PC-9 (cell line): ENCODE measurements around the gene FBXL5. TPM values are rescaled to one million over a fixed set of nuclear protein-coding genes. Genes with fewer than 3 reads are reported as not detected.
A peak's percentile ranks its signal among the peaks of the same experiment; 100 is the strongest.

Source experiments
- BruUV-seq: library from RNA; stranded (reverse); fragments of 400-500 nt; replicated peaks from 2 replicates; lab custom pipeline; 2021; lab: Mats Ljungman, UMichigan
- CTCF ChIA-PET: fragments of 300-600 bp; sonication (Branson Sonifier 250); formaldehyde crosslinking; loops from one replicate; lab custom pipeline; 2022; ENCODE audit warnings: antibody characterized with exemption; lab: Charles Lee
- POLR2A ChIA-PET: fragments of 300-600 bp; sonication (Branson Sonifier 250); formaldehyde crosslinking; loops from one replicate; lab custom pipeline; 2022; ENCODE audit warnings: antibody characterized with exemption; ENCODE audit not compliant: unreplicated experiment; lab: Charles Lee
- DNase-seq, 2 experiments: peaks; one replicate each; pipeline versions ENCODE4 v3.0.0 to v3.0.0-alpha.2; 2015 to 2022; ENCODE audit warnings: mixed read lengths in 1 of 2
- H2AFZ ChIP-seq: fragments of 200-600 bp; sonication (generic); 2 replicates; pipeline ENCODE4 v1.8.1; 2017; ENCODE audit warnings: antibody characterized with exemption
- H3F3A ChIP-seq: fragments of 200-600 bp; sonication (generic); 2 replicates; pipeline ENCODE4 v1.8.1; 2017; ENCODE audit warnings: antibody characterized with exemption, mild to moderate bottlenecking, low read depth; ENCODE audit not compliant: insufficient read depth
- H3K27ac ChIP-seq: fragments of 200-600 bp; sonication (generic); 2 replicates; pipeline ENCODE4 v1.6.1; 2016; ENCODE audit warnings: mixed run types
- H3K27me3 ChIP-seq: fragments of 200-600 bp; sonication (generic); 2 replicates; pipeline ENCODE4 v1.6.1; 2016; ENCODE audit warnings: low read depth, mixed run types; ENCODE audit not compliant: insufficient read depth
- H3K36me3 ChIP-seq: fragments of 200-600 bp; sonication (generic); 2 replicates; pipeline ENCODE4 v1.6.1; 2016; ENCODE audit warnings: low read depth, mixed run types
- H3K4me1 ChIP-seq: fragments of 200-600 bp; sonication (generic); replicated peaks from 2 replicates; pipeline ENCODE4 v1.6.1; 2016; ENCODE audit warnings: mixed run types; ENCODE audit not compliant: insufficient read depth
- H3K4me2 ChIP-seq: fragments of 200-600 bp; sonication (generic); 2 replicates; pipeline ENCODE4 v1.6.1; 2017; ENCODE audit warnings: mixed run types
- H3K4me3 ChIP-seq: fragments of 200-600 bp; sonication (generic); 2 replicates; pipeline ENCODE4 v1.6.1; 2016; ENCODE audit warnings: mixed run types
- H3K79me2 ChIP-seq: fragments of 200-600 bp; sonication (generic); 2 replicates; pipeline ENCODE4 v1.6.1; 2017; ENCODE audit warnings: low read depth, mixed run types
- H3K9me2 ChIP-seq: fragments of 200-600 bp; sonication (generic); 2 replicates; pipeline ENCODE4 v1.8.1; 2017; ENCODE audit warnings: mild to moderate bottlenecking; ENCODE audit not compliant: insufficient read depth
- H3K9me3 ChIP-seq: fragments of 200-600 bp; sonication (generic); 2 replicates; pipeline ENCODE4 v1.8.1; 2016; ENCODE audit warnings: low read depth; ENCODE audit not compliant: insufficient read depth
- H4K20me1 ChIP-seq: fragments of 200-600 bp; sonication (generic); 2 replicates; pipeline ENCODE4 v1.8.1; 2017; ENCODE audit not compliant: insufficient read depth
- EZH2 ChIP-seq: fragments of 200-600 bp; sonication (generic); IDR thresholded peaks from 2 replicates; pipeline ENCODE4 v1.8.0; 2017; ENCODE audit warnings: antibody characterized with exemption, low read depth
- intact Hi-C: fragments of 100-400 bp; cut with micrococcal nuclease; formaldehyde crosslinking; loops from one replicate; pipeline ENCODE4 v1.10.0; 2022; ENCODE audit not compliant: unreplicated experiment
- total RNA-seq: library from RNA; stranded (reverse); gene quantifications from 2 replicates; pipeline ENCODE4 v1.2.3, GENCODE V29; 2021
- TF ChIP-seq, protein P1 (sequence below): fragments of 200-600 bp; sonication (generic); conservative IDR thresholded peaks from 2 replicates; pipeline ENCODE4 v1.6.1; 2017; ENCODE audit warnings: mixed run types, antibody characterized with exemption, mild to moderate bottlenecking, moderate library complexity

Gene FBXL5
- total RNA-seq, 1 experiment from 2014 or later, result 40.7 TPM

DNA sequence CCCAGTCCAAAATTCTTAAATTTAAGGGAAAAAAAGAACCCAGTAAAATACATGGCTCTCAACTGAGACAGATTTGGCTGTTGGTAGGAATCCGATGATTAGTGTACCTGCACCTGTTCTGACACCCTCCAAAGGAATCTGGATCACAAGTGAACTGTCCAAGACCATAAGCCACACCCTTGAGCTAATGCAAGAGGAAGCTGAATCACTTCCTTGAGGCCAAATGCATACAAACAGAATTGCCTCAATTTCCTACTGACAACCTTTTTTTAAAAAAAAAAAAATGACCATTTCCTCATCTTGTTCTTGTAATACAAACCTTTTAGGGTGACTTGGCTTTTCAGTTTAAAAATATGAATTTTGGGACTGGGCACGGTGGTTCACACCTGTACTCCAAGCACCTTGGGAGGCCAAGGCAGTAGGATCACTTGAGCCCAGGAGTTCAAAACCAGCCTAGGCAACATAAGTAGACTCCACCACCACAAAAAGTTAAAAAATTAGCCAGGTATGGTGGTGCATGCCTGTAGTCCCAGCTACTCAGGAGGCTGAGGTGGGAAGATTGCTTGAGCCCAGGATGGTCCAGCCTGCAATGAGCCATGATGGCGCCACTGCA lies 10.7 kb upstream of the FBXL5 start:
- H3K27ac ChIP-seq, result peak overlapping the region; percentile 96
- H3K4me3 ChIP-seq, result no peak overlapping the region
- H2AFZ ChIP-seq, result no peak overlapping the region
- no peaks in the 10 kb centered on the region for H4K20me1 ChIP-seq
- peaks cover 18% of the 10 kb centered on the region for H3F3A ChIP-seq
- no peaks in the 10 kb centered on the region for H3K9me2 ChIP-seq
- ChIA-PET POLR2A (interaction anchor here (0.6 to 0.9 kb wide), 5 partner anchors 9 to 1984 kb away, joined by 3 to 18 read pairs (median 6); no protein-coding TSS in a partner anchor), CTCF (no interaction called here)
- H3K79me2 ChIP-seq, result peaks cover 15% of the 10 kb centered on the region; the same call in 1 of the 2 replicates
- no peak for TF ChIP-seq EZH2
- TF ChIP-seq, protein P1, sequence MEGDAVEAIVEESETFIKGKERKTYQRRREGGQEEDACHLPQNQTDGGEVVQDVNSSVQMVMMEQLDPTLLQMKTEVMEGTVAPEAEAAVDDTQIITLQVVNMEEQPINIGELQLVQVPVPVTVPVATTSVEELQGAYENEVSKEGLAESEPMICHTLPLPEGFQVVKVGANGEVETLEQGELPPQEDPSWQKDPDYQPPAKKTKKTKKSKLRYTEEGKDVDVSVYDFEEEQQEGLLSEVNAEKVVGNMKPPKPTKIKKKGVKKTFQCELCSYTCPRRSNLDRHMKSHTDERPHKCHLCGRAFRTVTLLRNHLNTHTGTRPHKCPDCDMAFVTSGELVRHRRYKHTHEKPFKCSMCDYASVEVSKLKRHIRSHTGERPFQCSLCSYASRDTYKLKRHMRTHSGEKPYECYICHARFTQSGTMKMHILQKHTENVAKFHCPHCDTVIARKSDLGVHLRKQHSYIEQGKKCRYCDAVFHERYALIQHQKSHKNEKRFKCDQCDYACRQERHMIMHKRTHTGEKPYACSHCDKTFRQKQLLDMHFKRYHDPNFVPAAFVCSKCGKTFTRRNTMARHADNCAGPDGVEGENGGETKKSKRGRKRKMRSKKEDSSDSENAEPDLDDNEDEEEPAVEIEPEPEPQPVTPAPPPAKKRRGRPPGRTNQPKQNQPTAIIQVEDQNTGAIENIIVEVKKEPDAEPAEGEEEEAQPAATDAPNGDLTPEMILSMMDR, result no peak
- H3K4me2 ChIP-seq, result peak overlapping the region; percentile 46
- intact Hi-C loops, result loop anchor here (1.0 kb wide), 1 partner anchor 9 kb away; no protein-coding TSS in a partner anchor
- DNase-seq, result peak; percentile 41 to 97
- H3K27me3 ChIP-seq, result no peaks in the 10 kb centered on the region
- BruUV-seq, result no TSS peak
- no peaks in the 10 kb centered on the region; the same call in 1 of the 2 replicates for H3K9me3 ChIP-seq
- peaks cover 19% of the 10 kb centered on the region for H3K4me1 ChIP-seq
- H3K36me3 ChIP-seq, result peaks cover 21% of the 10 kb centered on the region

DNA sequence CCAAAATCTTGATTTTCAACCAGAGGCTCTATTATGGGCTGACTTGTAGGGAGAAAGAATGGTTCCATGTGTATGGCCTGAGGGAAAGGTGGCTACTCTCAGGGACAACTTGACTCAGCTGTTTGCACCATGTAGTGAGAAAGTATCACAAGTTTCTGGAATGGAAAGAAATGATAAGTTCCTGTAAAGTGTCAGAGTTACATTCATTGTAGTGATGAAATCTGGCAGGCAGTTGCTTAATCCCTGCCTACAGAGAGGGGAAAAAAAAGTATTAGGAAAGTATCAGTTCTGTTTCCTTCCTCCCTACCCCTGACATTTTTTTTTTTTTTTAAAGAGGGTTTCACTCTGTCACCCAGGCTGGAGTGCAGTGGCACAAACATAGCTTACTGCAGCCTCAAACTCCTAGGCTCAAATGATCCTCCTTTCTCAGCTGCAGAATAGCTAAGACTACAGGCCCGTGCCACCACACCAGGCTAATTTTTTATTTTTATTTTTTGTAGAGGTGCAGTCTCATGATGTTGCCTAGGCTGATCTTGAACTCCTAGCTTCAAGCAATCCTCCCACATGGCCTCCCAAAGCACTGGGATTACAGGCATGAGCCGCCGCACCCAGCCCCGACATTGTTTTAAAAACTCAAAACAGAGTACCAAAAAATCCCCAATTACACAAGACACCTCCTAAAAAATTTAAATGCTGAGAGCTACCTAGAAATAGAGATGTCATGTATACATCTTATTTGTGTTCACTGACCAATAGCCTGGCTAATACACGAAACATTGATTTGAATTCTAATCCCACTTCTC lies 4.8 kb upstream of the FBXL5 start:
- ChIA-PET POLR2A (no interaction called here), CTCF (no interaction called here)
- no peak for TF ChIP-seq EZH2
- TF ChIP-seq, protein P1, result no peak
- H3K27me3 ChIP-seq, result no peaks in the 10 kb centered on the region
- peak overlapping the region; percentile 29; the same call in 1 of the 2 replicates for H2AFZ ChIP-seq
- peaks cover 16% of the 10 kb centered on the region for H3K4me1 ChIP-seq
- intact Hi-C loops, result loop anchor here (10.0 kb wide), 2 partner anchors 115 to 425 kb away; partner anchors contain the start of gene CD38
- H3K27ac ChIP-seq, result peak overlapping the region; percentile 87
- H3K9me2 ChIP-seq, result no peaks in the 10 kb centered on the region
- H3K4me2 ChIP-seq, result peak overlapping the region; percentile 33; the same call in 1 of the 2 replicates
- DNase-seq, result peak in 1 of 2 experiments; percentile 60
- no peaks in the 10 kb centered on the region for H3K36me3 ChIP-seq
- no peaks in the 10 kb centered on the region for H3K79me2 ChIP-seq
- BruUV-seq, result no TSS peak
- H3K4me3 ChIP-seq, result no peak overlapping the region
- peaks cover 9% of the 10 kb centered on the region for H3F3A ChIP-seq
- no peaks in the 10 kb centered on the region for H3K9me3 ChIP-seq
- H4K20me1 ChIP-seq, result no peaks in the 10 kb centered on the region

GRCh38 chr4:15658781-15659180 lies 3.6 kb upstream of the FBXL5 start:
- Histone ChIP-seq H3K4me2 (no peak overlapping the region), H2AFZ (no peak overlapping the region), H3K4me3 (no peak overlapping the region), H3K27me3 (no peaks in the 10 kb centered on the region), H3K36me3 (no peaks in the 10 kb centered on the region), H3K9me2 (no peaks in the 10 kb centered on the region), H4K20me1 (no peaks in the 10 kb centered on the region), H3K4me1 (peaks cover 18% of the 10 kb centered on the region), H3K79me2 (peaks cover 8% of the 10 kb centered on the region), H3K27ac (peak overlapping the region; percentile 87), H3F3A (peaks cover 9% of the 10 kb centered on the region), H3K9me3 (no peaks in the 10 kb centered on the region)
- TF ChIP-seq, protein P1, result no peak
- TF ChIP-seq EZH2, result no peak
- no TSS peak for BruUV-seq
- POLR2A ChIA-PET, result no interaction called here
- intact Hi-C loops, result loop anchor here (10.0 kb wide), 2 partner anchors 116 to 424 kb away; partner anchors contain the start of gene CD38
- CTCF ChIA-PET, result no interaction called here
- DNase-seq, result no peak
